ENCODE data around the gene IQSEC1. TPM values are rescaled to one million over a fixed set of nuclear protein-coding genes. Genes with fewer than 3 reads are reported as not detected.

IQSEC1 gene
- total and polyA plus RNA-seq, 2 of the 8 experiments (the other 6 are each of a cell fraction or from before 2014, with no cell fraction given), result 6.8 to 28.8 TPM

Small RNAs within 50 kb of the gene (small RNA-seq; reads per million reads assigned to genes)
- gene AC034198.1 (ENCODE audit: insufficient read depth), result not detected
- gene AC069271.1 (ENCODE audit: insufficient read depth), result not detected

Other genes starting within 250 kb of the IQSEC1 start
- 1,954 and 2,043 TPM in 2 replicates for gene RPL32, start 231.9 kb downstream of the IQSEC1 start, total RNA-seq (2021; fragmentation: NEBNext Ultra II Directional; extraction: Animal tissue kit (Norgen Biotek cat#: 25700))
- 995 and 1,443 TPM in 2 replicates for gene RPL32, start 231.9 kb downstream of the IQSEC1 start, polyA plus RNA-seq (2011; rRNA removed)